Stimulated activated CD8-positive, alpha-beta memory T cell treated with anti-CD3 and anti-CD28 coated beads, Interleukin-4, amount 100 ng/mL, for 48 hours (primary cell): ENCODE results near the gene TFEB.

Source experiments
- DNase-seq: peaks from one replicate; pipeline ENCODE4 v3.0.0-alpha.2; 2020

TFEB gene

DNA sequence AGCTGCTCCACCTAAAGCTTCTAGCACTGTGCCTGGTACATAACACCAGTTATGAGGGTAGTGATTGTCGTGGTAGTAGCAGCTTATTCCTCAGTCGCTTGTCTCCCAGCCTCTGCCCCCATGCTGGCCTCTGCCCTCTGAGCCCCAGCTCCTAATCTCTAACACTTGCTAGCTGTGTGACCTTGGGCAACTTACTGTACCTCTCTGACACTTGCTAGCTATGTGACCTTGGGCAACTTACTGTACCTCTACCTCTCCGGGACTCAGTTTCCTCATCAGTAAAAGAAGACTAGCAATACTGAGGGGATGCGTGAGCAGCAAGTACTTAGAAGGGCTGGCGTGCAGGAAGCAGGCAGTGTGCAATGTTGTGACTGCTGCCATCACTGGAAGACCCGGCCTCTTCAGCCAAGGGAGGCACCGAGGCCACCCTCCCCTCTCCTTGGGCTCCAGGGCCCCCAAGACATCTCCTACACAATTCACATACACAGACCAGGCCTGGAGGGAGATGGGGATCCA is 87.3 kb downstream of the TFEB start:
- no peak for DNase-seq

DNA sequence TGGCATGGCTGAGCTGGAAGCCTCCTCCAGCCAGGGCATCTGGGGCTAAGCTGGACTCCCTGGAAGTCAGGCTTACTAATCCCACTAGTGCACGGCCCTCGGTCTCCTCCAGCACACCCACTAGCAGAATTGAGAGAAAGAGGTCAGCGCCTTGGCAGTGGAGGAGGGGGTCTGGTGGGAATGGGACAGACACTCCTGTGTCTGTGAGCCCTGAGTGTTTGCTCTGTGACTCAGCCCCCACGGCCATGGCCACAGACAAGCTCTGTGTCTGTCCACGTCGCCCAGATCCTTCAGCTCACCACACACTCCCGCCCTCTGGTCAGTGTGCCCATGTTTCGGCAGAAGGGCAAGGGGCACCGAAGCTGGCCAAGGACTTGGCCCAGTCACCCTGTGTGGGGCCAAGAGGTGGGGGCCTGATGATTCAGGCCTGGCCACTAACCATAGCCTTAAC is 88.3 kb downstream of the TFEB start:
- no peak for DNase-seq

DNA sequence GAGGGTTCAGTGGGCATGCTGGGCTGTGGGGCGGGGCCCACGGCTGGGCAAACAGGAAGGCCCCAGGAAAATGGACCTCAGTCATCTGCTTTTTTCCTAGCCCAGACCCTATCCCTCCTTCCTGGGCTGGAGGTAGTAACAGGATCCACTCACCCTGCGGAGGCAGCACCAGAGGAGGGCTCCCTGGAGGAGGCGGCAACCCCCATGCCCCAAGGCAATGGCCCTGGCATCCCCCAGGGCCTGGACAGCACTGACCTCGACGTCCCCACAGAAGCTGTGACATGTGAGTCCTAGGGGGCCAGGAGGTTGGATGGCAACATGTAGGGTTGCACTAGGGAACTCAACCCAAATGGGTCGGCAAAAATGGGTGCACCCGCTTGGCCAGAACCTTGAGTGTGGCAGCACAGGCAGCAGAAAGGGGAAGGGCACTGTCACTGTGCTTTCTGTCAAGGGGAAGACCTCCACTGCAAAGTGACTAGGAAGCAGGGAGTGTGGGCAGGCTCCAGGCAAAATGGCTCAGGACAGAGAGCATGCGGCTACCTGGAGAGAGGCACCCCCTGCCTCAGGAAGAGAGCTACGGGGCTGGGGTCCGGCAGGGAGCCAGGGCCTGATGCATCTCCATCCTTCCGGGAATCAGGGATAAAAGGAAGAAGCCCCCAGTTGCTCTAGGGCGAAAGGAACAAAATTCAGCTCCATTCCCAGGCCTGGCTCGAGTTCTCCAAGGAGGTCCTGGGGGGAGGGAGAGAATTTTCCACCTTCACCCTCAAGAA is 89.2 kb downstream of the TFEB start:
- no peak for DNase-seq

DNA sequence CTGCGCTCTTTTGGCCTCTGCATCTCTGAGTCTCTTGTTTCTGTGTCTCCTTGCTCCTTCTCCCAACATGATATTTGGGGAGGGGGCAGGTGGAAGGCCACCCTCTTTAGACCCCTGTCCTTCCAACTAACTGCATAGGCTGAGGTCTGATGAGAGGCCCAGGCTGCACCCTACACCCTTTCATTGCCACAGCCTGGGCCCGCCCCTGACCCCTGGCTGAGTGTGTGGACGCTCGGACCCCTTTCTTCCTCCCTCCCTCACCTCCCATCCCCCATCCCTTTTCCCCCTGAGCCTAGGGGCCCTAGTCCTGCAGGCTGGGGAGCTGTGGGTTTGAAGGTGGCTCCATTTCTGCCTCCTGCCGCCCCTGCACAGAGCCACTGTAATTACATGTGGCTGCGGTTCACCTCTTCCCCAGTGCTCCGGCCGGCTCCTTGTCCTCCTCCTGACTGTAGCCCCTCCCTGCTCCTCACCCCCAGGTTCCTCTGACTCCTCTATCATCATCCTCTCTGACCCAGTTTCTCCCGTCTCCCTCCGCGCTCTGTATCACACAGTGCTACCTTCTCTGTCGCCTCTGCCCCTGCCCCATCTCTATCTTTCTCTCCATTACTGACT is 90.3 kb downstream of the TFEB start:
- DNase-seq, result no peak

DNA sequence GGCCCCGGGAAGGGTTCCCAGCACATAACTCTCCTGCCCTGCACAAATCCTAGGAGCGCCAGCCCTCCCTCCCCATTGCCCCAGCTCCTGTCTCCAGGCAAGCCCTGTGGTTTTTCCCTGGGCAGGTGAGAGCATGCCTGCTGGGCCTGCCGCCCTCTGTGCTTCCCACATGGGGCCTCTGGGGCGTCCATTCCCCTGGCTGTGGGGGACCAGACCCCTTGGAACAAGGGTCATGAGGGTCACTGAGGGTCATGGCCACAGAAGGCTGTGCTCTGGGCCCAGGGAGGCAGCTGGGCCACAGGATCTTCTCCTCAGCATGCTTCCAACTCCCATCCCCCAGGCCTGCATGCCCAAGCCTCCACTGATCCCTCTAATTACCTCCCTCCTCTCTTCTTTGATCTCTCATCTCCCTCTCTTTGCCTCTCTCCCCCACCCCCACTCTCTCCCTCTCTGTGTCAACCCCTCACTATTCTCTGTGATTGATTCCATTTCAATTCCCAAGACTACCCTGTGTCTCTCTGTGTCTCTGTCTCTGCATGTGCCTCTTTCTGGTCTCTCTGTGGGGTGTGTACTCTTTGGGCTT is 91.0 kb downstream of the TFEB start:
- DNase-seq, result no peak

DNA sequence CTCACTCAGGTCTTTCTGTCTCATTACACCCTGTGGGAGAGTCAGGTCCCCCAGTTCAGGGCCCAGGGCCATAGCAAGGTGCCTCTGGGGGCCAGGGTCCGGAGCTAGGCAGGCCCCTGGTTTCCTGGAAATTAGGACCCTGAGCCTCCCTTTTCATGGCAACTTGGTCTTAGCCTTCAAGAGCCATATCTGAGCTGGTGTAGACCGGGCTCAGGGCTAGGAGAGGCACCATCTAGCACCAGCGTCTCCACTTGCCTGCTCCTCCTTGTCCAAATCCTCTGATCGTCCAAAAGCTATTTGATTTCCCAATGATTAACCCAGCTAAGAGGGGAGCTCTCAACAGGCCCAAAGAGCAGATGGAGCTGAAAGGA is 91.5 kb downstream of the TFEB start:
- no peak for DNase-seq

DNA sequence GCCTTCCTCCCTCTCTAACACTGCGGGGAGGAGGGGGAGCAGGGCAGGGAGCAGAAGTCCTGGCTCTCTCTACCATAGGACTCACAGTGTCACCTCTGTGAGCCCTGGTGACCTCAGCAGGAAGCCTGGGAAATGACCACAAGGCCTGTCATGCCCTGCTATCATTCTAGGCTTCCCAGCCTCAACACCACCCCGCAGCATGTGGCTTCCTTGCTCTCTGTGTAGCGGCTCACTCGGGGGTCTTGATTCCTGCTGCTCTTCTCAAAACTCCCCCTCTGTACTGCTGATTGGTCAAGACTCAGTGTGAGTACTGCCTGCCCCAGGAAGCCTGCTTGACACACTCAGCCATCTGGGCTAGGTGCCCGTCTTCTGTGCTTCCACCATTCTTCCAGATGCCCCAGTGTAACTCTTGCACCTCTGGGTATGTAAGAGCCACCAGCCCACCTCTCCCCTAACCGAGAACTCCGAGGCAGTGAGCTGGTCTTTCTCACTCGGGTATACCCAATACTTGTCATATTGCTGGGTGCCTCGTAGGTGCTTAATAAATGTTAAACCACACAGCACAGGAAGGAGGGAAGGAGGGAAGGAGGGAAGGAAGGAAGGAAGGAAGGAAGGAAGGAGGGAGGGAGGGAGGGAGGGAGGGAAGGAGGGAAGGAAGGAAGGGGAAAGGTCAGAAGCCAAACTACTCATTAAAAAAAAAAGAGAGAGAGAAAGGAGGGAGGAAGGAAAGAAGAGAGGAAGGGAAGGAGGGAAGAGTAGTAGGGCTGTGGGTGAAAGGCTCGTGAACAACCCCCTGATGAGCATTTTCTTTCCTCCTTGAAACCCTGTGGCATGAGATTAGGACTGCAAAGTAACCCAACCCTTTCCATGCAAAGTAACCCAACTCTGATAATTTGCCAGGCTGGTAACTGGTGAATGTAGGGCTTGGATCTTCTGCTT is 92.2 kb downstream of the TFEB start:
- DNase-seq, result no peak

DNA sequence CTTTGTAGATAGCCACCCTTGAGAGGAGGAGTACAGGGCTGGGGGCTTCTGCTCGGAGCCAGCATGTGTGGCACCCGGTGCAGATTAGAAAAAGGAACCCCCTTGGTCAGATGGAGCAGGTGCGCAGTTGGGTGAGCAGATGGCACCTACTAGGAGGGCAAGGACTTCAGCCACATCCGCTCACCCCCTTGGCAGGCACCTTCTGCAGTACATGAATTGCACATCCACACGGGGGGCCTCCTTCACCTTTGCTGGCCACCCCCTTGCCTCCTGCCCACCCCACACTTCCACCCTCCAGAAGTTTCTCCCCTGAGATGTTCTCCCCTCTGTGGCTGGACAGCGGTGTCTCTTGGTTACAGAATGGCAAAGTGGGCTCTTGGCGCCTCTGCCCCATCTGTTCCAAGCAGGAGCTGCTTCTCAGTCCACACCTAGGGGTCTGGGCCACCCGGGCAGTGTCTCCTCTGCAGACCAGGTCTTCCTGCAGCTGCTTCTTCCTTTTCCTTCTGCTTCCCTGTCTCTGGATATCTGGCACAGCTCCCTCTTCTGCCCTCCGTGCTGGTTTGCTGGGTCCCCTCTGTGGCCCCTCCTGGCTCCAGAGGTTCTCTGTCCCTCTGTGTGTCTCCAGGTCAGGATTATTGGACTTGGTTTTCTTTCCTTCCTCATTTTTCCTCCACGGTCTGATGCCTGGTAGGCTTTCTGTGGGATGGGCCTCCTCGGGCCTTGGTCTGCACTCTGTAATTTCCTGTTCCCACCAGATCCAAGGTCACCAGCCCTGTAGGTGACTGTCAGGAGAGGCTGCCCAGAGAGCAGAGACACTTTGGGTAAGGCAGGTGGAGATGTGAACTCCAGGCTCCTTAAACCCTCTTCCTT is 93.1 kb downstream of the TFEB start:
- DNase-seq, result no peak

DNA sequence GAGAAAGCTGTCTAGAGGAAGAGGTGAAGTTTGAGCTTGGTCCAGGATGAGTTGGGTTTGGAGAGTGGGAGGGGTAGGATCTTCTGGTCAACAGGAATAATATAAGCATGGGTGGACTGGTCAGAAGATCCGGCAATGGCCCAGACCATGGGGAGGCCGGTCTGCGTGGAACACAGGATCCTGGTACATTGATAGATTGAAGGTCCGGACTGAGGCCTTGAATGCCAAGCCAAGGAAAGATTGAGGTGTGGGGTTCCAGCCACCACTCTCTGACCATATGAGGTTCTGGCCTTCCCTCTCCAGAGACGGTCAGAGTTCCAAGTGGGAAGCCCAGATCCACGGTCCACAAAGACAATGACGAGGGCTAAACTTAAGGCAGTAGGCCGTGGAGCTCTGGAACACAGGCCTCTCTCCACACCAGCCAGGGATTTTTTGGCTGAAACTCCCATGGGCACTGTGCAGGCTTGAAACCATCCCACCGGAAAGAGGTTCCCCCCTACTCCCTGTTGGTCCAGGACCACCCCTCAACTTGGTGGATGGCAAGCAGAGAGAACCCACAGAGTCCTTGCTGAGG is 94.0 kb downstream of the TFEB start:
- no peak for DNase-seq

DNA sequence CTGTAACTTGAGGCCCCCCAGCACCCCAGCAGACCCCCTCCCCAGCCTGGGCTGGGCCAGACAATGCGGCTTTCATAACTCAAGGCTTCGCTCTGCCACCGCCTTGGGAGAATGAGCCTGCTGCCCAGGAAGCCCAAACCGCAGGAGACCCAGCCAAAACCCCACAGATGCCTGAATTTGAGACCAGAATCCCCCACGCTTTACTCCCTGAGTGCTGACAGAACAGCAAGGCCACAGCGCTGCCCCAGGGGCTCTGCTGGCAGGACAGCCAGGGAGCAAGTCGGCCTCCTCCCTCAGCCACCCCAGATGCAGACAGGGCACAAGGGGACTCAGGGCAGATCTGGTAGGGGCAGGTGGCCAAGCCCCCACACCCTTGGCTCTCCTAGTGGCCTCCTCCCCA is 95.0 kb downstream of the TFEB start:
- no peak for DNase-seq

DNA sequence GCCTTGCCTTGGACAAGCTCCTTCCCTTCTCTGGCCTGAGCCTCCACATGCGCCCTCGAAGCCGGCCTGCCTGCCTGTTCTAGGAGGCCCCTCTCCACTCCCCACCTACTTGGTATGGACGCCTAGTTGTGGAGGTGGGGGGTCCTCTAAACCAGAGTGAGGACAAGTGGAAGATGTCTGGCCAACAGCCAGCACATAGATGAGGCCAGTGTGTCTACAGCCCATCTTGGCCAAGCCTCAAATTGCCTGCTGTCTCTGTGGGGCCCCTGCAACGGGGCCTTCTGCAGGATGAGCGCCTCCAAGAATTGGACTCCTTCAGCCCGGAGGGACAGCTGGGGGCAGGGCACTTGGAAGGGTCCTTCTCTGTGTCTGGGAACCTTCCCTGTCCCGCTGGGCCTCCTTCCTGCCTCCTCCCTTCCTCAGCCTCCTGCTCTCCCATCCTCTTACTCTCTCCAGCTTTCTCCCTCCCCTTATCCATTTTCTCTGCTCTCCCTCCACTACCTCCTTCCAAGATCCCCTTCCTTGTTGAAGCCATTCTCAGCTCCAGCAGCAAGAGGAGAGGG is 95.5 kb downstream of the TFEB start:
- no peak for DNase-seq

DNA sequence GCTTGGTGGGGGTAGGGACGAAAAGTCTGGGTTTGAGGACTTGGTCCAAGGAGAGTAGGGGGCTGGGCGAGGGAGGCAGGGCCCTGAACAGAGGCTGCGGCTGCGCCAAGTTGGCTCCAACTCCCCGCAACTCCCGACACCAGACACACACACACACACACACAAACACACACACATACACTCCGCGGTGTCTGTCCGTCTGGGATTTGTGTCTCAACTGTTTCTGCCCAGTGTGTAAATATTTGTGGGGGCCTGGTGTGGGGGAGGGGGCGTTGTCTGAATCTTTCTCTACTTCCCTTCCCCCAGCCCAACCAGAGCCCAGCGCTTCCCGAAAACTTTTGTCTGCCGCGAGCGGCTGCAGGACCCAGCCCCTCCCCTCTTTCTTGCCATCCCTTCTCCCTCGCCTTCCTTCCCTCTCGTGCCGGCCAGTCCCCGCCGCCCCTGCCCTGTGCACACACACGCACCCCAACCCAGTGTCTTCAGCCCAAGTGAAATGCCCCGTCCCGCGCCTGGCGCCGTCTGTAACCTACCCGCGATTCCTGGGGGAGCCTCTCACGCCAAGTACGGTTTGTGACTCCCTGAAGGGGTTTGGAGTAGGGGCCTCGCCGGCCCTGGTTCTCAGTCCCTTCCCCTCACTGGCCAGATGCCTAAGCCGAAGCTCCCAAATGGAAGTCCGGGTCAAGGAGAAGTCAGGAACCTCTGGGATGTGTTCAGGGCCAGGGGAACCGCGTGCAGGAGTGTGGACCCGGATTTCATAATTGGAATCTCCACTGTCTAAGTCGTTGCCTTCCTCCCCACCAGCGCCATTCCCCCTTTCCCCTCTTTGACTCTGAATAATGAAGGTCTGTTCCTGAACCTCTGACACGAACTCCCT is 96.2 kb downstream of the TFEB start:
- DNase-seq, result no peak

DNA sequence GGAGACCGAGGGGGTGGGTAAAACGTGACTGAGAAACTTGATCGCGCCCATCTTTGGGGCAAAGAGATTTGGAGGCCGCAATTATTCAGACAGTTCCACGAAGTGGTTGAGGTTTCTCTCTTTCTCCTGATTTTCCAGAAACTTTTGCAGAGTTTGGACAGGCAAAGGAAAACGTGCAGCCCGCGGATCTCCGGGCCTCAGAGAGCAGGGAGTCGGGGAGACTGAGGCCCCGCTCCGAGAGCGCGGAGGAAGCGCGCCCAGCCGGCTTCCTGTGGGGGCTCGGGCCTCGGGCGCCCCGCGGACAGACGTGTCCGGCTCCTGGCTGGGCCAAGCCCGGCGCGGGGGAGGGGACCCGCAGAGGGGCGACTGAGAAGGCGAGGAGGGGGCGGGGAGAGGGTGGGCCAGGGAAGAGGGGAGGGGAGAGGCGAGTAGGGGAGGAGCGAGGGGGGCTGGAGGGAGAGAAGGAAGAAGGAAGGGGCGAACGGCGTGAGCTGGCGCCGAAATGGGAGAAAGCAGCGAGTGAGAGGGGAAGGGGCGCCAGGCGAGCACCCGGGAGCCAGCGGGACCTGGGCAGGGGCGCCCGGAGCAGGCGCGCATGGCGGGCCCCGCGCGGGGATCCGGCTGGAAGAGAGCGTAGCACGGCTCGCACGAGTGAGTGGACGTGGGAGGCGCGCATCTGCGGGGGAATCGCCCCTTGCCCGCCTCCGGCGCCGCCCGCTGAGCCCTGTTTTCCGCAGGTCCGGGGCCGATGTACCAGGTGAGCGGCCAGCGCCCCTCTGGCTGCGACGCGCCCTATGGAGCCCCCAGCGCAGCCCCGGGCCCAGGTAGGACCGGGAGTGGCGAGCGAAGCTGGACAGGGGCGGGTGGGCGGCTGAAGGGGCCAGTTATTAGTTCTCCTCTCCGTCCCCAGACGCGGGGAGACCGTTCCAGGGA is 97.1 kb downstream of the TFEB start, which contains the start of gene MDFI:
TSS of gene MDFI (plus strand) at position 467 of the 933 bp plus-strand sequence. CDS start at position 749, 282 bp downstream.
- DNase-seq, result no peak

DNA sequence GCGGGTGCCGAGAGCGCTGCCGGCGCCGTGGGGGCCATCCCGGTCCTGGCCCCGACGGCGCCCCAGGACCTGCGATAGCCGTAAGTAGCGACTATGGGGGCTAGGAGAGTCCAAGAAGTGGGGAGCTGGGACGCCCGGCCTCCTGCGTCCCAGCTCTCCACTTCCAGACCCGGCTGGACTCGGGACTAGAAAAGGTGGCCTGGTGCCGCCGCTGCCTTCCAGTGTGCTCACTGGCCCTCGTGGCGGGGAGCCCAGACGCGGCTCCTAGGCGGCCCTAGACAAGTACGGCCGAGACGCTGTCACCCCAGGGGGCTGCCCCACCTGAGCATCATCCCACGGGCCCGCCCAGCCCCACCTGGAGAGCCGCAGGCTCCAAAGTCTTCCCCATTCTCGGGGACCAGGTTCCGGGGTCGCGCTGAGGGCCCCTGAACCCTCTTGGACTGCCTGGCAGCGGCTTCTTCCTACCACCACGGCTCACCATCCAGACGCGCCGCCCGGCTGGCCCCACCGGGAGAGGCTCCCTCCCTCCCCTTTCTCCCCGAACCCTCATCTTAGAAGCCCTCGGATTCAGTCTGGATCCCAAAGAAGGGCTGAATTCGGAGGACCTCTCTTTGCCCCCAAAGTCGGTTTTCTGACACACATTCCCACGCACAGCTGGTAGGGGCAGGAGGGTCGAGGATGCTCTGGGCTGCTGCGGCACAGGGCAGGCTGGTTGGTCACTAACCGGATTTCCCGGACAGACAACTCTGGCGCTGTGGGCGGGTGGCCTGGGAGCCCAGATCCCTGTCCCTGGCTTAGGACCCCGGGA is 98.0 kb downstream of the TFEB start:
- no peak for DNase-seq

DNA sequence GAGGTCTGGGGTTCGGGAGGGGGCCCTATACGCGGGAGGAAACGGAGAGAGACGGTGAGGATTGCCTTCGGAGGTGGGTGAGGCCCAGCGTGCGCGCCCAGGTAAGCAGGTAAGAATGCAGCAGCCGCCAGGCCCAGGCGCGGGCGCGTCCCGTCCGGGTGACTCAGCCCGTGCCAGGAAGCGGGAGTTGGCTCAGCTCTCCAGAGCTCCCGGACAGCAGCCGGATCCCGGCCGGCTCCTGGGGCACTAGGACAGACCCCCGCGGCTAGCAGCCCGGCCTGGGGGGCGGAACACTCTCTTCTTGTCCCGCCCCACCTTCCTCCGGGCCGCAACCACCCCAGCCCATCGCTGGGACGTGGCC is 98.6 kb downstream of the TFEB start:
- no peak for DNase-seq

DNA sequence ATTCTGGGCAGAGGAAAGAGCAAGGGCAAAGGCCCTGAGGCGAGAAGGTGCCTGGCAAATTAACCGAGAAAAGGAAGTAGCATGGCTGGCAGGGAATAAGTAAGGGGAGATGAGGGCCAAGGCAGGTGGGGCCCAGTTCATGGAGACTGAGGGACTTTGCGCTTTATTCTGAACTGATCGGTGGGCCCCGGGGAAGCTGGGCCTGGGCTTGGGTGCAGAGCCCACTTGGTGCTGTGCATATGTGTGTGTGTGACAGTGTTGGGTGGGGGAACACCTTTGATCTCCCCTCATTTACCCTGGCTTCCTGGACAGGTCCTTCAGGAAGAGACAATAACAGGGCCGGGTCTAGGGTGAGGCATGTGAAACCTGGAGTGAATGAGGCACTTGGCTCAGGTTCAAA is 100.0 kb downstream of the TFEB start:
- DNase-seq, result no peak

DNA sequence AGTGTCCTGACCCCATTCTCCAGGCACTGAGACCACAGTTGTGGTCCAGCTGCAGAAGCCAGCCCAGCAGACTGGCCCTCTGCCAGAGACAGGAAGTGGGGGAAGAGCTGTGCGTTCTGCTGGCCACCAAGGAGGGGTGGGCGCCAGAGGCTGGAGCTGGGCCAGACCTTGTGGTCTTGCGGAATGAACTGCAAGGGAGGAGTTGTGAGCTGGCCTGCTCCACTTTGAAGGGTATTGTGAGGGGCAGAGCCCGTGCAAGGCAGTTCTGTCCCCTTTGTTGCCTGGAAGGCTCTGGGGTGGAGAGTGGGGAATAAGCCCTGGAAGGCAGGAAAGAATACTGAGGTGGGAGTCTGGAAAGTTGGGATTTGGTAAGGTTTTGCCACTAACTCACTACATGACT is 100.8 kb downstream of the TFEB start:
- no peak for DNase-seq
